ENCODE data around the gene L3MBTL2.
"Not testable (repeated sequence)": the region's sequence is repeated elsewhere in the genome, so short reads cannot be mapped to it uniquely, and the experiment has no call there.

The L3MBTL2 gene

GRCh38 chr22:41204992-41205900 lies at the start of gene L3MBTL2:
Gene L3MBTL2 (plus strand): TSS chr22:41205312. CDS start chr22:41205363, 51 bp downstream.
- TF ChIP-seq EZH2 (IDR thresholded peaks at IDR 0.05) (no peak), POLR2AphosphoS5 (IDR thresholded peaks at IDR 0.05; ENCODE audit: borderline replicate concordance, low read depth, low read length) (peak; percentile 86), FOXP2 (optimal IDR thresholded peaks at IDR 0.05; ENCODE audit: control extremely low read depth, extremely low read length, insufficient read depth) (no peak)
- H3K27ac ChIP-seq: peak within 1 kb of the TSS; percentile 22; the same call in 1 of the 2 replicates
- peaks cover 4% of the 10 kb centered on the region; the same call in 1 of the 2 replicates for H3K36me3 ChIP-seq (ENCODE audit: insufficient read depth, low read length)
- no peaks in the 10 kb centered on the region for H3K9me3 ChIP-seq (ENCODE audit: low read depth, low read length)
- peak within 1 kb of the TSS; percentile 94 for H3K4me3 ChIP-seq
- peak within 1 kb of the TSS; percentile 88 for H3K9ac ChIP-seq (ENCODE audit: insufficient read length)
- peak; percentile 83 for DNase-seq (ENCODE audit: low read depth, low spot score)

- H3K9ac ChIP-seq (ENCODE audit: insufficient read length): no peak overlapping the region
Measured at GRCh38 chr22:41157083-41157482, 48.0 kb upstream of the L3MBTL2 start.

GRCh38 chr22:41169157-41169556 lies 36.0 kb upstream of the L3MBTL2 start:
- peaks cover 82% of the 10 kb centered on the region for H3K36me3 ChIP-seq (ENCODE audit: insufficient read depth, low read length)
- no peaks in the 10 kb centered on the region for H3K9me3 ChIP-seq (ENCODE audit: low read depth, low read length)
- no peak overlapping the region for H3K27ac ChIP-seq
- no peak overlapping the region for H3K9ac ChIP-seq (ENCODE audit: insufficient read length)
- no peak overlapping the region for H3K4me3 ChIP-seq
- no peak for TF ChIP-seq EZH2 (IDR thresholded peaks at IDR 0.05)
- no peak for TF ChIP-seq FOXP2 (optimal IDR thresholded peaks at IDR 0.05; ENCODE audit: control extremely low read depth, extremely low read length, insufficient read depth)
- no peak for TF ChIP-seq POLR2AphosphoS5 (IDR thresholded peaks at IDR 0.05; ENCODE audit: borderline replicate concordance, low read depth, low read length)
- no peak for DNase-seq (ENCODE audit: low read depth, low spot score)

More at GRCh38 chr22:41157083-41157482, 48.0 kb upstream of the L3MBTL2 start:
- H3K4me3 ChIP-seq: no peak overlapping the region
- H3K36me3 ChIP-seq (ENCODE audit: insufficient read depth, low read length): peaks cover 97% of the 10 kb centered on the region
- TF ChIP-seq FOXP2 (optimal IDR thresholded peaks at IDR 0.05; ENCODE audit: control extremely low read depth, extremely low read length, insufficient read depth): no peak
- TF ChIP-seq EZH2 (IDR thresholded peaks at IDR 0.05): no peak
- no peak for TF ChIP-seq POLR2AphosphoS5 (IDR thresholded peaks at IDR 0.05; ENCODE audit: borderline replicate concordance, low read depth, low read length)
- no peaks in the 10 kb centered on the region for H3K9me3 ChIP-seq (ENCODE audit: low read depth, low read length)
- no peak for DNase-seq (ENCODE audit: low read depth, low spot score)
- H3K27ac ChIP-seq: no peak overlapping the region

GRCh38 chr22:41171996-41172395 lies 33.1 kb upstream of the L3MBTL2 start:
- Histone ChIP-seq H3K9ac (ENCODE audit: insufficient read length) (no peak overlapping the region), H3K9me3 (ENCODE audit: low read depth, low read length) (no peaks in the 10 kb centered on the region), H3K4me3 (no peak overlapping the region), H3K36me3 (ENCODE audit: insufficient read depth, low read length) (peaks cover 88% of the 10 kb centered on the region), H3K27ac (no peak overlapping the region; the same call in 1 of the 2 replicates)
- no peak for DNase-seq (ENCODE audit: low read depth, low spot score)
- TF ChIP-seq POLR2AphosphoS5 (IDR thresholded peaks at IDR 0.05; ENCODE audit: borderline replicate concordance, low read depth, low read length) (no peak), FOXP2 (optimal IDR thresholded peaks at IDR 0.05; ENCODE audit: control extremely low read depth, extremely low read length, insufficient read depth) (no peak), EZH2 (IDR thresholded peaks at IDR 0.05) (no peak)

- peaks cover 90% of the 10 kb centered on the region for H3K36me3 ChIP-seq (ENCODE audit: insufficient read depth, low read length)
- H3K4me3 ChIP-seq: no peak overlapping the region
- no peaks in the 10 kb centered on the region for H3K9me3 ChIP-seq (ENCODE audit: low read depth, low read length)
- no peak overlapping the region for H3K9ac ChIP-seq (ENCODE audit: insufficient read length)
- no peak overlapping the region for H3K27ac ChIP-seq
- no peak for DNase-seq (ENCODE audit: low read depth, low spot score)
- TF ChIP-seq POLR2AphosphoS5 (IDR thresholded peaks at IDR 0.05; ENCODE audit: borderline replicate concordance, low read depth, low read length): no peak
Measured at GRCh38 chr22:41175546-41175945, 29.6 kb upstream of the L3MBTL2 start.

GRCh38 chr22:41177040-41177621 lies 28.0 kb upstream of the L3MBTL2 start:
- H3K4me3 ChIP-seq: no peak overlapping the region
- H3K9ac ChIP-seq (ENCODE audit: insufficient read length): no peak overlapping the region
- DNase-seq (ENCODE audit: low read depth, low spot score): no peak
- H3K36me3 ChIP-seq (ENCODE audit: insufficient read depth, low read length): peaks cover 82% of the 10 kb centered on the region
- TF ChIP-seq EZH2 (IDR thresholded peaks at IDR 0.05): no peak
- TF ChIP-seq POLR2AphosphoS5 (IDR thresholded peaks at IDR 0.05; ENCODE audit: borderline replicate concordance, low read depth, low read length): no peak
- no peak overlapping the region for H3K27ac ChIP-seq
- H3K9me3 ChIP-seq (ENCODE audit: low read depth, low read length): no peaks in the 10 kb centered on the region

GRCh38 chr22:41177622-41178424 lies 27.3 kb upstream of the L3MBTL2 start:
- H3K36me3 ChIP-seq (ENCODE audit: insufficient read depth, low read length): peaks cover 75% of the 10 kb centered on the region
- no peak overlapping the region for H3K27ac ChIP-seq
- H3K4me3 ChIP-seq: no peak overlapping the region
- TF ChIP-seq FOXP2 (optimal IDR thresholded peaks at IDR 0.05; ENCODE audit: control extremely low read depth, extremely low read length, insufficient read depth): no peak
- no peak for DNase-seq (ENCODE audit: low read depth, low spot score)
- no peak overlapping the region for H3K9ac ChIP-seq (ENCODE audit: insufficient read length)
- H3K9me3 ChIP-seq (ENCODE audit: low read depth, low read length): no peaks in the 10 kb centered on the region

GRCh38 chr22:41178425-41178975 lies 26.6 kb upstream of the L3MBTL2 start:
- no peak for DNase-seq (ENCODE audit: low read depth, low spot score)
- no peak overlapping the region for H3K27ac ChIP-seq
- TF ChIP-seq EZH2 (IDR thresholded peaks at IDR 0.05) (no peak), POLR2AphosphoS5 (IDR thresholded peaks at IDR 0.05; ENCODE audit: borderline replicate concordance, low read depth, low read length) (no peak), FOXP2 (optimal IDR thresholded peaks at IDR 0.05; ENCODE audit: control extremely low read depth, extremely low read length, insufficient read depth) (no peak)
- H3K9ac ChIP-seq (ENCODE audit: insufficient read length): no peak overlapping the region
- no peaks in the 10 kb centered on the region for H3K9me3 ChIP-seq (ENCODE audit: low read depth, low read length)
- H3K4me3 ChIP-seq: no peak overlapping the region
- H3K36me3 ChIP-seq (ENCODE audit: insufficient read depth, low read length): peaks cover 68% of the 10 kb centered on the region

- H3K27ac ChIP-seq; H3K9me3 ChIP-seq (ENCODE audit: low read depth, low read length); H3K9ac ChIP-seq (ENCODE audit: insufficient read length); H3K4me3 ChIP-seq; DNase-seq (ENCODE audit: low read depth, low spot score): not testable (repeated sequence)
- H3K36me3 ChIP-seq (ENCODE audit: insufficient read depth, low read length): peaks cover 50% of the 10 kb centered on the region
Measured at GRCh38 chr22:41180362-41180761, 24.8 kb upstream of the L3MBTL2 start.

Measured in SK-N-MC (cell line).